ENCODE data around the gene OR51B4. TPM values are rescaled to one million over a fixed set of nuclear protein-coding genes. Genes with fewer than 3 reads are reported as not detected.
"Not testable (repeated sequence)": the region's sequence is repeated elsewhere in the genome, so short reads cannot be mapped to it uniquely, and the experiment has no call there.

OR51B4 gene
- total RNA-seq, 2 experiments from 2014 or later, result not detected

DNA sequence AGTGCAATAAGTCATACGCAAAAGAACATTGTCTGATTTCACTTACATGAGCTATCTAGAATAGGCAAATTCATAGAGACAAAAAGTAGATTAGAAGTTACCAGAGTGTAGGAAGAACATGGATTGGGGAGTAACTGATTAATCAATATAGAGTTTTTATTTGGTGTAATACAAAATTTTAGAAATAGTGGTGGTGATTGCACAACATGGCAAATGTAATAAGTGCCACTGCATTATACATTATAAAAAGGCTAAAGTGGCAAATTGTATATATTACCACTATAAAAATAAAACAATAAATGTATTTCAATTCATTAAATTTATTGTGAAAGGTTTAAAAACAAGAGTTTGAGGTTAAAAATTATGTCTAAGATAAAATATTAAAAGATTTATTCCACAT, 8.7 kb upstream of the OR51B4 start:
- no peak overlapping the region for H3K4me3 Mint-ChIP-seq
- POLR2A ChIA-PET, result no interaction called here
- no peaks in the 10 kb centered on the region for H3K36me3 Mint-ChIP-seq (ENCODE audit: low read depth)
- H3K4me1 Mint-ChIP-seq, result no peaks in the 10 kb centered on the region
- DNase-seq, result no peak
- no peaks in the 10 kb centered on the region for H3K27me3 Mint-ChIP-seq
- CTCF ChIA-PET, result no interaction called here
- H3K27ac Mint-ChIP-seq, result no peak overlapping the region
- no peaks in the 10 kb centered on the region for H3K9me3 Mint-ChIP-seq

DNA sequence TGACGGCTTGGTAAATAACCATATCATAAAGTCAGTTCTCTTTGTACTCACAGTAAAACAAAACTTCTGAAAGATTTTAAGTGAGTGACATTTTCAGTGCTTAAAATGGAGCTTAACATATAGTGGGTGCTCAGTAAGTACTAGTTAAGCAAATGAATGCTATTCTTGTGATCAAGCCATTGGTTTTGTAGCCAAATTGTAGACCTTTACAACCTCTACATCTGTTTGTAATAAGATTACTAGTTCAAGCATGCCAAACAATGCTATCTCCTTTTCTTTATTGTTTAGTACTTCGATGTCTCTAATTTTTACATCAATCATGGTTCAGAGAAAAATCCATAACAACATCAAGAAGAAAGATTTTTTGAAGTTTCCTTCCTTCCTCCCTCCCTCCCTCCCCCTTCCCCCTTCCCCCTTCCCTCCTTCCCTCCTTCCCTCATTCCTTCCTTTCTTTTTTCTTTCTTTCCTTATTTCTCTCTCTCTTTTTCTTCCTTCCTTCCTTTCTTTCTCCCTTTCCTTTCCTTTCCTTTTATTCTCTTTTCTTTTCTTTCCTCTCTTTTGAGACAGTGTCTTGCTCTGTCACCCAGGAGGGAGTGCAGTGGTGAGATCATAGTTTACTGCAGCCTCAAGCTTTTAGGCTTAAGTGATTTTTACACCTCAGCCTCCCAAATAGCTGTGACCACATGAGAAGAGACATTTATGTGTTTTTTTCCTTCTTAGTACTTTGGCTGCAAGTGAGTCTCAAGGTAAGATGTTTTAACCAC, 5.7 kb upstream of the OR51B4 start:
- DNase-seq, result no peak
- H3K27me3 Mint-ChIP-seq, result no peaks in the 10 kb centered on the region
- no peak overlapping the region for H3K4me3 Mint-ChIP-seq
- no peaks in the 10 kb centered on the region for H3K36me3 Mint-ChIP-seq (ENCODE audit: low read depth)
- H3K27ac Mint-ChIP-seq, result no peak overlapping the region
- H3K9me3 Mint-ChIP-seq, result no peaks in the 10 kb centered on the region
- H3K4me1 Mint-ChIP-seq, result no peaks in the 10 kb centered on the region
- CTCF ChIA-PET, result no interaction called here
- POLR2A ChIA-PET, result no interaction called here

DNA sequence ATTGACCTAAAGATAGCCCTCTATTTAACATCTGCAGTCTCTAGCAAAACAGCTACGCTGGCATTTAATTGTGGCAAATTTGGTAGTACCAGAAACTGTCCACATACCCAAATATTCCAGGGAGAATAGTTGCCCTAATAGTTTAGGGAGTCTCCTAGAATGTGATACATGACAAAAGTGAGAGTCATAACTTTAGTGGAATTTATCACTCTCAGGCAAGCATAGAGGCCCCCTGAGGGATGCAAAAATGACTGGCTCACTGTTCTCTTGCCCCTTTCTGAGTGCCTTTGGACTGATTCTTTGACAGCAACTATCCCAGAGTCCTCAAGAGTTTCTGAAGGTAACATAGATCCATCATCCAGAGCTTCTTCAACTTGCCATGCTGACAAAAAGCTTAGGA, 2.3 kb upstream of the OR51B4 start:
- Mint-ChIP-seq H3K36me3 (ENCODE audit: low read depth) (no peaks in the 10 kb centered on the region), H3K4me1 (no peaks in the 10 kb centered on the region), H3K27me3 (no peaks in the 10 kb centered on the region), H3K27ac (no peak overlapping the region), H3K4me3 (no peak overlapping the region), H3K9me3 (no peaks in the 10 kb centered on the region)
- ChIA-PET POLR2A (no interaction called here), CTCF (no interaction called here)
- no peak for DNase-seq

DNA sequence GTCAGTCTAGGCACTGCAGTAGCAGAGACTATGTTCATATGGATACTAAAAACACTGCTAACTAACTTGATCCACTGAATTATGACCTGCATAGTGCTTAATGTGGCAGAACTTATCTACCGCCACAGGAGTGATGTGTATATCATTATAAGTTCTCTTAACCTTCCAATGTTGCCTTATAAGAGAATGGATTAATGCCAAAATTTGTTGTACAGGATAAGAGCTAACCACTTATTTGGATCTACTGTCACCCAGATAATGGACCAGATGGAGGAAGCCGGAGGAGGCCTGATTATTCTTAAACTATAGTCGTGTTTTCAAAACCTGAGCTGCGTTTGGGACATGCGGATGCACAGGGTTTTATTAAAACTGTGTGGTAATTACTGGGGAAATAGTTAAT, 1.9 kb upstream of the OR51B4 start:
- no peaks in the 10 kb centered on the region for H3K9me3 Mint-ChIP-seq

DNA sequence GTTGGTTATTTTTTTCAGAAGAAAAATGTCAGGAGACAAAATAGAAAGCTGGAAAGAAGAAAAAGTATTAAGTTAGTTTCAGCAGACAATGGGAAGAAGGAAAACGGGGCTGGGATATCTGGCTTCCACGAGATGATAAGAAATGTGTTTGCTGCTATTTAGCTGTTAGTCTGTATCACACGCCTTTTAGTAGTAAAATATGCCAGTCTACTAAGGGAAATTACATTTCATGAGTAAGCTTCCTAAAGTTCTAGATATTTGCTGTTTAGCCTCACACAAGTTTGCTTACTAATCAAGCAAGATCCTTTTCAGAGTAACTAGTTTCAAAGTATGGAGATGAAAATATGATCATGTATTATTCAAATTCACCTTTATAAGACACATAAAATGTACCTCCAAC, 1.5 kb downstream of the OR51B4 start:
- no peaks in the 10 kb centered on the region for H3K36me3 Mint-ChIP-seq (ENCODE audit: low read depth)
- ChIA-PET CTCF (no interaction called here), POLR2A (no interaction called here)
- H3K27ac Mint-ChIP-seq, result no peak overlapping the region
- DNase-seq, result no peak
- no peaks in the 10 kb centered on the region for H3K4me1 Mint-ChIP-seq
- no peaks in the 10 kb centered on the region for H3K9me3 Mint-ChIP-seq
- H3K27me3 Mint-ChIP-seq, result peaks cover 4% of the 10 kb centered on the region
- H3K4me3 Mint-ChIP-seq, result no peak overlapping the region

More for the DNA sequence above, 1.9 kb upstream of the OR51B4 start:
- DNase-seq, result no peak
- POLR2A ChIA-PET, result no interaction called here
- H3K4me3 Mint-ChIP-seq, result no peak overlapping the region
- H3K36me3 Mint-ChIP-seq (ENCODE audit: low read depth), result no peaks in the 10 kb centered on the region
- no peaks in the 10 kb centered on the region for H3K27me3 Mint-ChIP-seq
- no peaks in the 10 kb centered on the region for H3K4me1 Mint-ChIP-seq
- no peak overlapping the region for H3K27ac Mint-ChIP-seq
- CTCF ChIA-PET, result no interaction called here

DNA sequence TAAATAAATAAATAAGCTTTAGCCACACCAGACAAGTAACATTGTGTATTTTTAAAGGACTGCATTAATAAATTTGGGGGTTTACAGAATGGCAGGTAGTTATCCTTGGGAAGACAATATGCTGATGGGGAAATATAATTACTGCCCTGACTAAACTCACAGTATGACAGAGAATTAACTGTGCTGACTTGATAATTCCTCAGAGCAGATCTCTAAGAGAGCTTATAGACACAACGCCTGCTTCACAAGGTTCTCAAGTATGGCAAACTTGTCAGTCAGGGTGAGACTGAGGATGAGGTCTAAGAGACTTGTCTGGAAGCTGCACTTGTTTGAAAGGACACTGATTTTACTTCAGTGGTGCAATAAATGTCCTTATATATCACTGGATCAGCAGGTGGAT, 3.3 kb downstream of the OR51B4 start:
- CTCF ChIA-PET, result interaction anchor here (1.2 kb wide), 1 partner anchor 17 kb away, joined by 3 read pairs; no protein-coding TSS in a partner anchor
- Mint-ChIP-seq H3K27me3 (peaks cover 4% of the 10 kb centered on the region), H3K9me3 (no peaks in the 10 kb centered on the region), H3K4me3 (no peak overlapping the region), H3K4me1 (no peaks in the 10 kb centered on the region), H3K27ac (no peak overlapping the region), H3K36me3 (ENCODE audit: low read depth) (no peaks in the 10 kb centered on the region)
- DNase-seq, result no peak
- POLR2A ChIA-PET, result no interaction called here

DNA sequence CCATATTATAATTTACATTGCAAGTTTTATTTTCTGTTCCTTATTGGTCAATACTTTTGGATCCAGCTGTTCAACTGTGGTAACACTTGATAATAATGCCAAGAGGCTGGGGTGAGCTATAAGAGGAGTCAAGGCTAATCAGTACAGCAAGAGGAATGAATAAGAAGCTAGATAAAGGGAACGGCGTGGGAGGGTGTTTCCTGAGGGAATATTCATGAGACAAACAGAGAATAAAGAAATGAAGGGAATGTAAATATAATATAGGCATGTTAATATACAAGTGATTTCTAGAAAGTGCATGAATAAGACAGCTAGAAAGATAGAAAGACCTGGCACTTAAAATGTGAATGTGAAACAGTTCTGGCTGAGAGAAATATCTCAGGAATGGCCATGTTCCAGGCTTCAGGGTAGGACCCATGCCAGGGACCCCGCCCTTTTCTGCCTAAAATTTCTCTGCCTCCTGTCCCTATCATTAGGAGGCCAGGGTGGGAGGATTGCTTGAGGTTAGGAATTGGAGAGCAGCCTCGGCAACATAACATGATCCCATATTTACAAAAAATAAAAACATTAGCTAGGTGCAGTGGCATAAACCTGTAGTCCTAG, 3.9 kb downstream of the OR51B4 start:
- Mint-ChIP-seq H3K4me1 (no peaks in the 10 kb centered on the region), H3K4me3 (no peak overlapping the region), H3K36me3 (ENCODE audit: low read depth) (no peaks in the 10 kb centered on the region), H3K27ac (no peak overlapping the region), H3K9me3 (no peaks in the 10 kb centered on the region), H3K27me3 (peaks cover 4% of the 10 kb centered on the region)
- ChIA-PET CTCF (interaction anchor here (0.5 kb wide), 1 partner anchor 93 kb away, joined by 3 read pairs; no protein-coding TSS in a partner anchor), POLR2A (no interaction called here)
- no peak for DNase-seq

DNA sequence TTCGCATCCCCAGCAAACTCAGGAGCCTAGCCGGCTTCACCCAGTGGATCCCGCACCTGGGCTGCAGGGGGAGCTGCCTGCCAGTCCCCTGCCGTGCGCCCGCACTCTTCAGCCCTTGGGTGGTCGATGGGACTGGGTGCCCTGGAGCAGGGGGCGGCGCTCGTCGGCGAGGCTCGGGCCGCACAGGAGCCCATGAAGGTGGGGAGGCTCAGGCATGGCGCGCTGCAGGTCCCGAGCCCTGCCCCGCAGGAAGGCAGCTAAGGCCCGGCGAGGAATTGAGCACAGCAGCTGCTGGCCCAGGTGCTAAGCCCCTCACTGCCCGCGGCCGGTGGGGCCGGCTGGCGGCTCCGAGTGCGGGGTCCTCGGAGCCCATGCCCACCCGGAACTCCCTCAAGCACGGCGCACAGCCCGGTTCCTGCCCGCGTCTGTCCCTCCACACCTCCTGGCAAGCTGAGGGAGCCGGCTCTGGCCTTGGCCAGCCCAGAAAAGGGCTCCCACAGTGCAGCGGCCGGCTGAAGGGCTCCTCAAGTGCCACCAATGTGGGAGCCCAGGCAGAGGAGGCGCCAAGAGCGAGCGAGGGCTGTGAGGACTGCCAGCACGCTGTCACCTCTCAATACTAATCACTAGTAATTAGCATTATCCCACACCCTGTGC, 7.3 kb downstream of the OR51B4 start:
- DNase-seq; H3K27ac Mint-ChIP-seq; CTCF ChIA-PET; H3K27me3 Mint-ChIP-seq; H3K36me3 Mint-ChIP-seq (ENCODE audit: low read depth); POLR2A ChIA-PET; H3K9me3 Mint-ChIP-seq; H3K4me1 Mint-ChIP-seq; H3K4me3 Mint-ChIP-seq: not testable (repeated sequence)

DNA sequence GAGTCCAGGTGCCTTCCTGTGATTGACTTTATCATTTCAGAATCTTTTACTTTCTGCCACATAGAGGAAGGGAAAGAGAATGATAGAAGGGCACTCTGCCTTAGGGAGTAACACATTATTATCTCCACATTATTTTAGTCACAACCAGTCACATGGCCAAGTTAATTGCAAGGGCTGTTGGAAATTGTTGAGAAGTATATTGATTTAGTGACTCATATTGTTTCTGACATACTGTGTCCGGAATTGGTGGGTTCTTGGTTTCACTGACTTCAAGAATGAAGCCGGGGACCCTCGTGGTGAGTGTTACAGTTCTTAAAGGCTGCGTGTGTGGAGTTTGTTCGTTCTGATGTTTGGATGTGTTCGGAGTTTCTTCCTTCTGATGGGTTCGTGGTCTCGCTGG, 8.7 kb downstream of the OR51B4 start:
- Mint-ChIP-seq H3K9me3 (no peaks in the 10 kb centered on the region), H3K27ac (no peak overlapping the region), H3K4me3 (no peak overlapping the region), H3K36me3 (ENCODE audit: low read depth) (no peaks in the 10 kb centered on the region), H3K27me3 (peaks cover 4% of the 10 kb centered on the region), H3K4me1 (no peaks in the 10 kb centered on the region)
- POLR2A ChIA-PET, result no interaction called here
- CTCF ChIA-PET, result no interaction called here
- DNase-seq, result no peak

DNA sequence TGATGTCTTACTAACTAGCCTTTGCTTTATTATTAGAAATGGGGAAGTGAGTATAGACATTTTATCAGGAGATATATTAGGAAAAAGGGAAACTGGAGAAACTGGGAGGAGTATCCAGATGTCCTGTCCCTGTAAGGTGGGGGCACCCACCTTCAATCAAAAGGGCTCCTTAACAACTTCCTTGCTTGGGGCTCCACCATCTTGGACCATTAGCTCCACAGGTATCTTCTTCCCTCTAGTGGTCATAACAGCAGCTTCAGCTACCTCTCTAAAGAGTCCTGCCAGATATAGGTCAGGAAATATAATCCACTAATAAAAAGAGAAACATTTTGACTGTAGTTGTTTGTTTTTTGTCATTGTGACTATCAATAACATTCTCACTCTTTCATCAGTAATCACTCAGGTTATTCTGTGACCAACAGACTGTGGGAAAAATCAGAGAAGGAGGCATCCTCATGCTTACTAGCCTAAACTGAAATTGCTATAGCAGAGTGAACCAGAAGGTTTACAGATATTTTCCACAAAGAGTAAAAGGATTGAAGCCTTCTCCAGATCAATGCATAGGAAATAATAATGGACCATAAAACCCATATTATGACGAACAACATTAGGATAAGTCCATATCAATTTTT, 10.4 kb downstream of the OR51B4 start:
- Mint-ChIP-seq H3K27ac (no peak overlapping the region), H3K9me3 (no peaks in the 10 kb centered on the region), H3K27me3 (no peaks in the 10 kb centered on the region), H3K36me3 (ENCODE audit: low read depth) (no peaks in the 10 kb centered on the region), H3K4me3 (no peak overlapping the region), H3K4me1 (no peaks in the 10 kb centered on the region)
- ChIA-PET CTCF (interaction anchor here (1.0 to 2.0 kb wide), 3 partner anchors 10 to 655 kb away, joined by 3 to 8 read pairs (median 3); no protein-coding TSS in a partner anchor), POLR2A (no interaction called here)
- DNase-seq, result no peak

DNA sequence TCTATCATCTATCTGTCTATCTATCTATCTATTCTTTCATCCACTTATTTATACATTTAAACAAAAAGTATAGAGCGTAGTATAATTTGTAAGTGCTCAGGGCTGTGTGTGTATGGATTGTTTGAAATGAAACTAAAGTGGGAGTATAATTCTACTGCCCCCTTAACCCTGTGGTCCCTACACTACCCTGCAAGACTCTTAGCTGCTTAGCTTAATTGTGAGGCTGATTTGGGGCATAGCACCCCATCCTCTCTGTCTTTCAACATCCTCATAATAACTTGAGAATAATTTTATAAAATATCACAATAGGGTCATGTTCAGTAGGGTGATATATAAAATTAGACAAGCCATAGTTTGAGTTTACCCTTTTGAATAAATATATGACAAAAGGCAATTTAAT, 11.6 kb downstream of the OR51B4 start:
- Mint-ChIP-seq H3K27me3 (no peaks in the 10 kb centered on the region), H3K4me3 (no peak overlapping the region), H3K36me3 (ENCODE audit: low read depth) (no peaks in the 10 kb centered on the region), H3K27ac (no peak overlapping the region), H3K4me1 (no peaks in the 10 kb centered on the region), H3K9me3 (no peaks in the 10 kb centered on the region)
- ChIA-PET POLR2A (no interaction called here), CTCF (interaction anchor here (2.0 kb wide), 1 partner anchor 9 kb away, joined by 8 read pairs; no protein-coding TSS in a partner anchor)
- DNase-seq, result no peak

DNA sequence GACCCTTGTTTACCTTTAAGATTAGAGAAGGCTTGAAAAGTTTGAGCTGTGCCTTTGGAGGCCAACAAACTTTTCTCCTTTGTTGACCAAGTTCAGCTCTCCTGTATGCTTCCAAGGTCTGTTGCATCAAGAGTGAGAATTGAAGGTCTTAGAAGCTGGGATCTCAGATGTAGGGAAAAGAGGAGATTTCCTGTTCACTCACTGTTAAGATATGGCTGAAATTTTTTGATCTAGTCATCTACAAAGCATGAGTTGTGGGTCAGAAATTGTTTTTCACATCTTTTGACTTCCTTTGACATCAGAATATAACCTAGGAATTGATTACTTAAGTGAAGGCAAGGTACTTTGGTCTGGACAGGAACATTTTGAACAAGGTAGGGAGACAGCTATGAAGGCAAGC, 12.1 kb downstream of the OR51B4 start:
- H3K9me3 Mint-ChIP-seq, result no peaks in the 10 kb centered on the region
- H3K4me3 Mint-ChIP-seq, result no peak overlapping the region
- H3K27me3 Mint-ChIP-seq, result no peaks in the 10 kb centered on the region
- ChIA-PET POLR2A (no interaction called here), CTCF (interaction anchor here (2.0 kb wide), 1 partner anchor 9 kb away, joined by 8 read pairs; no protein-coding TSS in a partner anchor)
- H3K27ac Mint-ChIP-seq, result no peak overlapping the region
- no peak for DNase-seq
- H3K4me1 Mint-ChIP-seq, result no peaks in the 10 kb centered on the region
- H3K36me3 Mint-ChIP-seq (ENCODE audit: low read depth), result no peaks in the 10 kb centered on the region

DNA sequence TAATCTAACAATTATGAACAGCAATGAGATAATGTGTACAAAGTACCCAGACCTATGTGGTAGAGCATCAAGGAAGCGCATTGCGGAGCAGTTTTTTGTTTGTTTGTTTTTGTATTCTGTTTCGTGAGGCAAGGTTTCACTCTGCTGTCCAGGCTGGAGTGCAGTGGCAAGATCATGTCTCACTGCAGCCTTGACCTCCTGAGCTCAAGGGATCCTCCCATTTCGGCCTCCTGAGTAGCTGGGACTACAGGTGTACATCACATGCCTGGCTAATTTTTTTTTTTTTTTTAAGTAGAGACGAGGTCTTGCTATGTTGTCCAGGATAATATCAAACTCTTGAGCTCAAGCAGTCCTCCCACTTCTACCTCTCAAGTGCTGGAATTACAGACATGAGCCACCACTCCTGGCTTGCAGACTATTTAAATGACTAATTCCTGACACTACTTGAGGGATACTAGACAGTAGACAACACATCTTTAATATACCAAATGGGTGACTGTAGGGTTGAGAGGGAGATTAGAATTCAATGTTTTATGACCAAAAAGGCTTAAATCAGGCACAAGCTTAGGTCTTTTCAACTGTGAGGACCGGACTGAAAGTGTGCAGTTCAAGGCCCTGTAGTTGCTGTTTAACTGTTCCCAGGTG, 12.7 kb downstream of the OR51B4 start:
- no peak overlapping the region for H3K27ac Mint-ChIP-seq
- DNase-seq, result no peak
- no peaks in the 10 kb centered on the region for H3K4me1 Mint-ChIP-seq
- POLR2A ChIA-PET, result no interaction called here
- H3K36me3 Mint-ChIP-seq (ENCODE audit: low read depth), result no peaks in the 10 kb centered on the region
- CTCF ChIA-PET, result no interaction called here
- H3K4me3 Mint-ChIP-seq, result no peak overlapping the region
- H3K27me3 Mint-ChIP-seq, result no peaks in the 10 kb centered on the region
- no peaks in the 10 kb centered on the region for H3K9me3 Mint-ChIP-seq

Data from activated CD4-positive, alpha-beta memory T cell treated with anti-CD3 and anti-CD28 coated beads, Interleukin-2, amount 10 ng/mL, durations not matched to agents 7 days and 5 days (primary cell).